Endodermal cell (in vitro differentiated cells): ENCODE results near the gene MAPK8IP3. TPM values are rescaled to one million over a fixed set of nuclear protein-coding genes. Genes with fewer than 3 reads are reported as not detected.

ENCODE experiments used
- DNase-seq: peaks from one replicate; pipeline ENCODE4 v3.0.0-alpha.2; 2017
- H3K27ac ChIP-seq: 2 replicates; pipeline ENCODE4 v1.5.1; 2013; ENCODE audit warnings: mild to moderate bottlenecking, low read depth, low read length, moderate library complexity
- H3K27me3 ChIP-seq: 2 replicates; pipeline ENCODE4 v1.6.1; 2013; ENCODE audit warnings: mild to moderate bottlenecking, low read length, moderate library complexity; ENCODE audit not compliant: insufficient read depth, control insufficient read depth, poor library complexity, severe bottlenecking
- H3K36me3 ChIP-seq: 2 replicates; pipeline ENCODE4 v1.7.0; 2013; ENCODE audit warnings: mild to moderate bottlenecking, low read length, moderate library complexity; ENCODE audit not compliant: control insufficient read depth, insufficient read depth
- H3K4me1 ChIP-seq: one replicate; pipeline ENCODE4 v1.7.0; 2013; ENCODE audit warnings: low read length; ENCODE audit not compliant: control insufficient read depth, insufficient read depth
- H3K4me3 ChIP-seq: 2 replicates; pipeline ENCODE4 v1.5.1; 2013; ENCODE audit warnings: mild to moderate bottlenecking, low read length, moderate library complexity
- H3K9ac ChIP-seq: 2 replicates; pipeline ENCODE4 v1.6.1; 2013; ENCODE audit warnings: mild to moderate bottlenecking, low read length, moderate library complexity; ENCODE audit not compliant: poor library complexity, severe bottlenecking; ENCODE audit errors: extremely low read depth
- H3K9me3 ChIP-seq: 2 replicates; pipeline ENCODE4 v1.6.1; 2013; ENCODE audit warnings: mild to moderate bottlenecking, low read length, moderate library complexity; ENCODE audit not compliant: control insufficient read depth
- H3K27ac Mint-ChIP-seq: 2 replicates; pipeline ENCODE4 v1.8.0; 2020; ENCODE audit warnings: mixed read lengths
- H3K27me3 Mint-ChIP-seq: 2 replicates; pipeline ENCODE4 v1.8.0; 2021; ENCODE audit warnings: mild to moderate bottlenecking, mixed read lengths; ENCODE audit not compliant: insufficient read depth
- H3K36me3 Mint-ChIP-seq: 2 replicates; pipeline ENCODE4 v1.8.0; 2020; ENCODE audit warnings: low read depth, mixed read lengths
- H3K4me1 Mint-ChIP-seq: 2 replicates; pipeline ENCODE4 v1.8.0; 2020; ENCODE audit warnings: mixed read lengths
- H3K4me3 Mint-ChIP-seq: 2 replicates; pipeline ENCODE4 v1.8.0; 2020; ENCODE audit warnings: mild to moderate bottlenecking, moderate library complexity, mixed read lengths
- H3K9me3 Mint-ChIP-seq: 2 replicates; pipeline ENCODE4 v1.8.0; 2020; ENCODE audit warnings: mild to moderate bottlenecking, mixed read lengths
- CTCF ChIP-seq: fragments of 200-600 bp; sonication (generic); conservative IDR thresholded peaks from 2 replicates; pipeline ENCODE4 v1.5.0; 2021; ENCODE audit warnings: antibody characterized with exemption, mild to moderate bottlenecking
- WGBS, 2 experiments: methylation state at CpG; one replicate each; pipeline versions ENCODE4 v1.1.5 to v1.1.7; 2013; ENCODE audit warnings: missing lambda C conversion rate in 2 of 2, mixed read lengths in 1 of 2; ENCODE audit not compliant: insufficient coverage in 1 of 2, insufficient read length in 1 of 2; 5-methylcytosine and 5-hydroxymethylcytosine counted together
- total RNA-seq, 2 donors: library from RNA; stranded (reverse); fragmentation: NEBNext Ultra II Directional in 1 of 2; extraction: Animal tissue kit (Norgen Biotek cat#: 25700) in 1 of 2; gene quantifications; 2 replicates in 1 of 2; 3 replicates in 1 of 2; pipeline ENCODE4 v1.2.1, GENCODE V29; 2021

MAPK8IP3 gene
- total RNA-seq, 2 donors from 2014 or later: 76.0 to 84.0 TPM

GRCh38 chr16:1810106-1810505, 104.1 kb downstream of the MAPK8IP3 start:
- H3K4me3 Mint-ChIP-seq: no peak overlapping the region
- no peaks in the 10 kb centered on the region for H3K4me1 Mint-ChIP-seq
- H3K27ac ChIP-seq: no peak overlapping the region
- peaks cover 21% of the 10 kb centered on the region for H3K36me3 ChIP-seq
- H3K9me3 Mint-ChIP-seq: peaks cover 18% of the 10 kb centered on the region
- H3K27me3 ChIP-seq: no peaks in the 10 kb centered on the region
- WGBS, 2 experiments: 94 to 97% methylated on average over 9 to 16 of the region's 16 CpGs
- H3K4me1 ChIP-seq: no peaks in the 10 kb centered on the region
- no peak overlapping the region for H3K4me3 ChIP-seq
- no peak overlapping the region for H3K27ac Mint-ChIP-seq
- TF ChIP-seq CTCF: no peak
- peaks cover 59% of the 10 kb centered on the region for H3K36me3 Mint-ChIP-seq
- DNase-seq: no peak
- H3K9ac ChIP-seq: no peak overlapping the region
- no peaks in the 10 kb centered on the region for H3K9me3 ChIP-seq
- no peaks in the 10 kb centered on the region for H3K27me3 Mint-ChIP-seq

- Histone ChIP-seq H3K4me1 (no peaks in the 10 kb centered on the region), H3K36me3 (peaks cover 25% of the 10 kb centered on the region), H3K4me3 (no peak overlapping the region), H3K27ac (no peak overlapping the region), H3K9ac (no peak overlapping the region), H3K27me3 (no peaks in the 10 kb centered on the region), H3K9me3 (no peaks in the 10 kb centered on the region)
- TF ChIP-seq CTCF: no peak
- 93 to 95% methylated on average over 13 to 16 of the region's 16 CpGs for WGBS, 2 experiments
- Mint-ChIP-seq H3K4me1 (no peaks in the 10 kb centered on the region), H3K36me3 (peaks cover 59% of the 10 kb centered on the region), H3K27me3 (no peaks in the 10 kb centered on the region), H3K27ac (no peak overlapping the region), H3K9me3 (peaks cover 17% of the 10 kb centered on the region), H3K4me3 (no peak overlapping the region)
- DNase-seq: no peak
Observed at GRCh38 chr16:1810536-1810935, 104.5 kb downstream of the MAPK8IP3 start.

- Histone ChIP-seq H3K9me3 (no peaks in the 10 kb centered on the region), H3K36me3 (peaks cover 30% of the 10 kb centered on the region), H3K27me3 (no peaks in the 10 kb centered on the region), H3K9ac (no peak overlapping the region), H3K27ac (no peak overlapping the region), H3K4me1 (no peaks in the 10 kb centered on the region), H3K4me3 (no peak overlapping the region)
- DNase-seq: peak; percentile 85
- Mint-ChIP-seq H3K27me3 (no peaks in the 10 kb centered on the region), H3K9me3 (peaks cover under 1% of the 10 kb centered on the region), H3K4me1 (no peaks in the 10 kb centered on the region), H3K4me3 (no peak overlapping the region), H3K27ac (no peak overlapping the region), H3K36me3 (peaks cover 53% of the 10 kb centered on the region)
- TF ChIP-seq CTCF: peak; percentile 74
- 53 to 58% methylated on average over 12 to 17 of the region's 17 CpGs for WGBS, 2 experiments
Observed at GRCh38 chr16:1812732-1813163, 106.8 kb downstream of the MAPK8IP3 start.
